K562 (cell line): Measurements from ENCODE around the gene ACSBG1. TPM values are rescaled to one million over a fixed set of nuclear protein-coding genes. Genes with fewer than 3 reads are reported as not detected.
A peak's percentile ranks its signal among the peaks of the same experiment; 100 is the strongest.

Experiments
- CHD4 ChIP-seq: fragments of 200-600 bp; sonication (generic); IDR thresholded peaks from 3 replicates; pipeline ENCODE4 v1.6.1; 2012; ENCODE audit warnings: low read depth, mild to moderate bottlenecking, mixed read lengths, low read length, inconsistent platforms; ENCODE audit not compliant: insufficient read depth, insufficient replicate concordance, poor library complexity, severe bottlenecking
- DDX20 ChIP-seq: fragments of 450-650 bp; IDR thresholded peaks from 2 replicates; pipeline ENCODE4 v1.6.1; 2016; ENCODE audit warnings: missing genetic modification characterization, low read depth, mild to moderate bottlenecking, missing compliant biosample characterization, moderate library complexity
- ELF4 ChIP-seq: fragments of 450-650 bp; formaldehyde crosslinking; IDR thresholded peaks from 2 replicates; pipeline ENCODE4 v1.4.0; 2022; ENCODE audit warnings: missing genetic modification characterization
- HMGN3 ChIP-seq: IDR thresholded peaks from 2 replicates; pipeline ENCODE4 v1.6.1; 2011; ENCODE audit warnings: borderline replicate concordance, low read depth, mild to moderate bottlenecking, mixed read lengths, low read length; ENCODE audit not compliant: insufficient read length; ENCODE audit errors: extremely low read depth
- KAT7 ChIP-seq: sonication (generic); formaldehyde crosslinking; IDR thresholded peaks from 2 replicates; pipeline ENCODE4 v1.8.0; 2022; ENCODE audit warnings: missing genetic modification reagents, mild to moderate bottlenecking, borderline replicate concordance
- NFIX ChIP-seq: fragments of 250-450 bp; sonication (Bioruptor Pico); IDR thresholded peaks from 2 replicates; pipeline ENCODE4 v1.4.0; 2020; ENCODE audit warnings: low read depth, mild to moderate bottlenecking, moderate library complexity
- PTTG1 ChIP-seq: fragments of 450-650 bp; IDR thresholded peaks from 2 replicates; pipeline ENCODE4 v1.6.1; 2016; ENCODE audit warnings: low read depth, mild to moderate bottlenecking, missing genetic modification characterization, missing compliant biosample characterization
- ZNF780A ChIP-seq: fragments of 250-450 bp; sonication (Bioruptor Pico); IDR thresholded peaks from 2 replicates; pipeline ENCODE4 v1.5.0; 2021; ENCODE audit warnings: mild to moderate bottlenecking
- polyA plus RNA-seq, 8 experiments: library from polyadenylated mRNA; depleted of rRNA in 4 of 8; stranded (reverse) in 5 of 8; unstranded in 3 of 8; fragments of >200 nt; fragmentation: Nextera tagmentation in 2 of 8; fragmentation: Illumina TruSeq in 1 of 8; extraction: Ambion mirVana in 2 of 8; extraction: Trizol in 1 of 8; gene quantifications; 2 replicates each; pipeline versions ENCODE4 v1.2.1 to v1.2.3, GENCODE V29; 2011 to 2014; ENCODE audit warnings: inconsistent platforms in 1 of 8, missing spikeins in 1 of 8
- total RNA-seq, 7 experiments: library from RNA; depleted of rRNA in 6 of 7; stranded (reverse); fragments of >200 nt in 6 of 7; fragmentation: Illumina TruSeq in 2 of 7; extraction: Trizol in 2 of 7; gene quantifications; 2 replicates each; pipeline versions ENCODE4 v1.2.1 to v1.2.3, GENCODE V29; 2011 to 2021; ENCODE audit warnings: low replicate concordance in 1 of 7
- TF ChIP-seq, protein P1 (sequence below): fragments of 250-450 bp; sonication (Bioruptor Pico); IDR thresholded peaks from 2 replicates; pipeline ENCODE4 v1.5.0; 2020; ENCODE audit warnings: mild to moderate bottlenecking, borderline replicate concordance
- TF ChIP-seq, protein P2 (sequence below): fragments of 450-650 bp; formaldehyde crosslinking; IDR thresholded peaks from 2 replicates; pipeline ENCODE4 v1.4.0; 2022; ENCODE audit warnings: missing genetic modification characterization
- TF ChIP-seq, protein P3 (sequence below), 2 experiments: fragments of 150-350 bp in 1 of 2; IDR thresholded peaks; 2 replicates each; pipeline ENCODE4 v1.6.1; 2012 to 2016; ENCODE audit warnings: low read depth in 2 of 2, low read length in 2 of 2, mild to moderate bottlenecking in 1 of 2, moderate library complexity in 1 of 2
- TF ChIP-seq, protein P4 (sequence below): fragments of 450-650 bp; IDR thresholded peaks from 2 replicates; pipeline ENCODE4 v1.6.1; 2016; ENCODE audit warnings: low read depth, mild to moderate bottlenecking, moderate library complexity
- TF ChIP-seq, protein P5 (sequence below), 2 experiments: IDR thresholded peaks; 2 replicates each; pipeline ENCODE4 v1.6.1; 2012; ENCODE audit warnings: improper control_type of control experiment in 2 of 2, low read depth in 2 of 2, low read length in 2 of 2, borderline replicate concordance in 1 of 2
- TF ChIP-seq, protein P6 (sequence below): fragments of 450-650 bp; formaldehyde crosslinking; IDR thresholded peaks from 2 replicates; pipeline ENCODE4 v1.4.0; 2020; ENCODE audit warnings: mild to moderate bottlenecking

The ACSBG1 gene
- total and polyA plus RNA-seq, 9 of the 15 experiments (the other 6 are each of a cell fraction or from before 2014, with no cell fraction given) = 0.36 to 6.4 (median 2.5) TPM

DNA sequence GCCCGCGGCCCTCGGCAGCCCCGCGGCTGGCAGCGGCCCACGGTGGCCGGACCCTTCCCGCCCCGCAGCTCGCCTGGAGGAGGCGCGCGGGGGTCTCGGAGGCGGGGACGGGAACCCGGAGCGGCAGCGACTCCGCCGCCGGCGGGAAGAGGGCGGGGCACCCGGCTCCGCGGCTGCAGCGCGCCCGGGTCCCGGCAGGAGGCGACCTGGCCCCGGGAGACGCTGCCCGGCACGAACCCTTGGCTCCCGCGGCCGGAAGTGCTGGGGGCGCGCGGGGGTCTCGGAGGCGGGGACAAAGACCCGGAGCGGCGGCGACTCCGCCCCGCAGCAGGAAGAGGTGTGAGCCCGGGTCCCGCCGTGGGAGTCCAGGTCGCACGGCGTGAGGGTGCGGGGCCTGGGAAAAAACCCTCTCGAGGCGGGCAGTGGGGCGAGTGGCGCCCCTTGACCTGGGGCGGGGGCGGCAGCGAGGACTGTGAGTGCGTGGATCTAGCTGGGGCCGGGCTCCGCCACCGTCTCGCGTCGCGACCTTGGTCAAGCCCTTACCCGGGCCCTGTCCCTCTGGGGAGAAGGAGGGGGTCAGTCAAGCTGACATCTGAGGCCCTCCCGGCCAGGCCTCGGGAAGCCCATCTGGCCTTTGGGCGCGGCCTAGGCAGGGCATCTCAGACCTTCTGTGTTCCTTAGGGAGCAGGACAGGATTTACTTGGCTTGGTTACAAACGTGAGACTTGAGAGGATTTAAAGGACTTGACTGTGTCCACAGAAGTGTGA is 102.9 kb downstream of the ACSBG1 start, which contains the start of gene CIB2 (continued):
- TF ChIP-seq, protein P1, sequence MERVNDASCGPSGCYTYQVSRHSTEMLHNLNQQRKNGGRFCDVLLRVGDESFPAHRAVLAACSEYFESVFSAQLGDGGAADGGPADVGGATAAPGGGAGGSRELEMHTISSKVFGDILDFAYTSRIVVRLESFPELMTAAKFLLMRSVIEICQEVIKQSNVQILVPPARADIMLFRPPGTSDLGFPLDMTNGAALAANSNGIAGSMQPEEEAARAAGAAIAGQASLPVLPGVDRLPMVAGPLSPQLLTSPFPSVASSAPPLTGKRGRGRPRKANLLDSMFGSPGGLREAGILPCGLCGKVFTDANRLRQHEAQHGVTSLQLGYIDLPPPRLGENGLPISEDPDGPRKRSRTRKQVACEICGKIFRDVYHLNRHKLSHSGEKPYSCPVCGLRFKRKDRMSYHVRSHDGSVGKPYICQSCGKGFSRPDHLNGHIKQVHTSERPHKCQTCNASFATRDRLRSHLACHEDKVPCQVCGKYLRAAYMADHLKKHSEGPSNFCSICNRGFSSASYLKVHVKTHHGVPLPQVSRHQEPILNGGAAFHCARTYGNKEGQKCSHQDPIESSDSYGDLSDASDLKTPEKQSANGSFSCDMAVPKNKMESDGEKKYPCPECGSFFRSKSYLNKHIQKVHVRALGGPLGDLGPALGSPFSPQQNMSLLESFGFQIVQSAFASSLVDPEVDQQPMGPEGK (CRISPR knock-in tag) = no peak
- TF ChIP-seq ZNF780A (CRISPR knock-in tag) (no peak), KAT7 (CRISPR knock-in tag) (peak; percentile 89), PTTG1 (tag) (no peak), CHD4 (no peak), DDX20 (tag) (no peak), HMGN3 (peak; percentile 77), NFIX (CRISPR knock-in tag) (no peak), ELF4 (CRISPR knock-in tag) (no peak)
- TF ChIP-seq, protein P2, sequence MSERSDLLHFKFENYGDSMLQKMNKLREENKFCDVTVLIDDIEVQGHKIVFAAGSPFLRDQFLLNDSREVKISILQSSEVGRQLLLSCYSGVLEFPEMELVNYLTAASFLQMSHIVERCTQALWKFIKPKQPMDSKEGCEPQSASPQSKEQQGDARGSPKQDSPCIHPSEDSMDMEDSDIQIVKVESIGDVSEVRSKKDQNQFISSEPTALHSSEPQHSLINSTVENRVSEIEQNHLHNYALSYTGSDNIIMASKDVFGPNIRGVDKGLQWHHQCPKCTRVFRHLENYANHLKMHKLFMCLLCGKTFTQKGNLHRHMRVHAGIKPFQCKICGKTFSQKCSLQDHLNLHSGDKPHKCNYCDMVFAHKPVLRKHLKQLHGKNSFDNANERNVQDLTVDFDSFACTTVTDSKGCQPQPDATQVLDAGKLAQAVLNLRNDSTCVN (CRISPR knock-in tag) = no peak
- TF ChIP-seq, protein P3, sequence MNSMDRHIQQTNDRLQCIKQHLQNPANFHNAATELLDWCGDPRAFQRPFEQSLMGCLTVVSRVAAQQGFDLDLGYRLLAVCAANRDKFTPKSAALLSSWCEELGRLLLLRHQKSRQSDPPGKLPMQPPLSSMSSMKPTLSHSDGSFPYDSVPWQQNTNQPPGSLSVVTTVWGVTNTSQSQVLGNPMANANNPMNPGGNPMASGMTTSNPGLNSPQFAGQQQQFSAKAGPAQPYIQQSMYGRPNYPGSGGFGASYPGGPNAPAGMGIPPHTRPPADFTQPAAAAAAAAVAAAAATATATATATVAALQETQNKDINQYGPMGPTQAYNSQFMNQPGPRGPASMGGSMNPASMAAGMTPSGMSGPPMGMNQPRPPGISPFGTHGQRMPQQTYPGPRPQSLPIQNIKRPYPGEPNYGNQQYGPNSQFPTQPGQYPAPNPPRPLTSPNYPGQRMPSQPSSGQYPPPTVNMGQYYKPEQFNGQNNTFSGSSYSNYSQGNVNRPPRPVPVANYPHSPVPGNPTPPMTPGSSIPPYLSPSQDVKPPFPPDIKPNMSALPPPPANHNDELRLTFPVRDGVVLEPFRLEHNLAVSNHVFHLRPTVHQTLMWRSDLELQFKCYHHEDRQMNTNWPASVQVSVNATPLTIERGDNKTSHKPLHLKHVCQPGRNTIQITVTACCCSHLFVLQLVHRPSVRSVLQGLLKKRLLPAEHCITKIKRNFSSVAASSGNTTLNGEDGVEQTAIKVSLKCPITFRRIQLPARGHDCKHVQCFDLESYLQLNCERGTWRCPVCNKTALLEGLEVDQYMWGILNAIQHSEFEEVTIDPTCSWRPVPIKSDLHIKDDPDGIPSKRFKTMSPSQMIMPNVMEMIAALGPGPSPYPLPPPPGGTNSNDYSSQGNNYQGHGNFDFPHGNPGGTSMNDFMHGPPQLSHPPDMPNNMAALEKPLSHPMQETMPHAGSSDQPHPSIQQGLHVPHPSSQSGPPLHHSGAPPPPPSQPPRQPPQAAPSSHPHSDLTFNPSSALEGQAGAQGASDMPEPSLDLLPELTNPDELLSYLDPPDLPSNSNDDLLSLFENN (IDR thresholded peaks at IDR 0.05; ENCODE audit: low read depth in 2 of 2, low read length in 2 of 2) = no peak
- TF ChIP-seq, protein P4, sequence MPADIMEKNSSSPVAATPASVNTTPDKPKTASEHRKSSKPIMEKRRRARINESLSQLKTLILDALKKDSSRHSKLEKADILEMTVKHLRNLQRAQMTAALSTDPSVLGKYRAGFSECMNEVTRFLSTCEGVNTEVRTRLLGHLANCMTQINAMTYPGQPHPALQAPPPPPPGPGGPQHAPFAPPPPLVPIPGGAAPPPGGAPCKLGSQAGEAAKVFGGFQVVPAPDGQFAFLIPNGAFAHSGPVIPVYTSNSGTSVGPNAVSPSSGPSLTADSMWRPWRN = no peak
- TF ChIP-seq, protein P5, sequence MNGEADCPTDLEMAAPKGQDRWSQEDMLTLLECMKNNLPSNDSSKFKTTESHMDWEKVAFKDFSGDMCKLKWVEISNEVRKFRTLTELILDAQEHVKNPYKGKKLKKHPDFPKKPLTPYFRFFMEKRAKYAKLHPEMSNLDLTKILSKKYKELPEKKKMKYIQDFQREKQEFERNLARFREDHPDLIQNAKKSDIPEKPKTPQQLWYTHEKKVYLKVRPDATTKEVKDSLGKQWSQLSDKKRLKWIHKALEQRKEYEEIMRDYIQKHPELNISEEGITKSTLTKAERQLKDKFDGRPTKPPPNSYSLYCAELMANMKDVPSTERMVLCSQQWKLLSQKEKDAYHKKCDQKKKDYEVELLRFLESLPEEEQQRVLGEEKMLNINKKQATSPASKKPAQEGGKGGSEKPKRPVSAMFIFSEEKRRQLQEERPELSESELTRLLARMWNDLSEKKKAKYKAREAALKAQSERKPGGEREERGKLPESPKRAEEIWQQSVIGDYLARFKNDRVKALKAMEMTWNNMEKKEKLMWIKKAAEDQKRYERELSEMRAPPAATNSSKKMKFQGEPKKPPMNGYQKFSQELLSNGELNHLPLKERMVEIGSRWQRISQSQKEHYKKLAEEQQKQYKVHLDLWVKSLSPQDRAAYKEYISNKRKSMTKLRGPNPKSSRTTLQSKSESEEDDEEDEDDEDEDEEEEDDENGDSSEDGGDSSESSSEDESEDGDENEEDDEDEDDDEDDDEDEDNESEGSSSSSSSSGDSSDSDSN (IDR thresholded peaks at IDR 0.05; ENCODE audit: borderline replicate concordance in 1 of 2, low read depth in 2 of 2, low read length in 2 of 2) = peak in 1 of 2 experiments; percentile 84; a peak in 2 of 4 replicates
- TF ChIP-seq, protein P6, sequence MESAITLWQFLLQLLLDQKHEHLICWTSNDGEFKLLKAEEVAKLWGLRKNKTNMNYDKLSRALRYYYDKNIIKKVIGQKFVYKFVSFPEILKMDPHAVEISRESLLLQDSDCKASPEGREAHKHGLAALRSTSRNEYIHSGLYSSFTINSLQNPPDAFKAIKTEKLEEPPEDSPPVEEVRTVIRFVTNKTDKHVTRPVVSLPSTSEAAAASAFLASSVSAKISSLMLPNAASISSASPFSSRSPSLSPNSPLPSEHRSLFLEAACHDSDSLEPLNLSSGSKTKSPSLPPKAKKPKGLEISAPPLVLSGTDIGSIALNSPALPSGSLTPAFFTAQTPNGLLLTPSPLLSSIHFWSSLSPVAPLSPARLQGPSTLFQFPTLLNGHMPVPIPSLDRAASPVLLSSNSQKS (CRISPR knock-in tag) = no peak
